Activated T-helper 1 cell treated with anti-CD3 and anti-CD28 coated beads, Interleukin-2, amount 50 U/mL, for 16 hours (primary cell): ENCODE data around the gene IGFN1.
A peak's percentile ranks its signal among the peaks of the same experiment; 100 is the strongest.
"Not testable (repeated sequence)": the region's sequence is repeated elsewhere in the genome, so short reads cannot be mapped to it uniquely, and the experiment has no call there.

Source experiments
- DNase-seq, 2 donors: peaks; one replicate each; pipeline ENCODE4 v3.0.0-alpha.2; 2020; ENCODE audit warnings: low read depth in 1 of 2, low spot score in 1 of 2

Gene IGFN1

GRCh38 chr1:201241736-201242135 is 51.1 kb downstream of the IGFN1 start:
- no peak for DNase-seq

GRCh38 chr1:201245082-201245481 is 54.5 kb downstream of the IGFN1 start:
- no peak for DNase-seq

GRCh38 chr1:201248721-201249559 is 58.3 kb downstream of the IGFN1 start:
- DNase-seq = no peak

GRCh38 chr1:201250326-201251011 is 59.8 kb downstream of the IGFN1 start:
- DNase-seq = no peak

GRCh38 chr1:201251411-201251810 is 60.8 kb downstream of the IGFN1 start:
- DNase-seq = no peak

- no peak for DNase-seq
Observed at GRCh38 chr1:201251851-201252430, 61.3 kb downstream of the IGFN1 start.

- no peak for DNase-seq
Observed at GRCh38 chr1:201252944-201253371, 62.3 kb downstream of the IGFN1 start.

GRCh38 chr1:201253411-201253810 is 62.8 kb downstream of the IGFN1 start:
- no peak for DNase-seq

- DNase-seq = no peak
Observed at GRCh38 chr1:201253906-201254624, 63.4 kb downstream of the IGFN1 start.

- peak; percentile 35 to 48 for DNase-seq
Observed at GRCh38 chr1:201254625-201255478, 64.2 kb downstream of the IGFN1 start.

- DNase-seq = no peak
Observed at GRCh38 chr1:201255479-201256362, 65.1 kb downstream of the IGFN1 start.

GRCh38 chr1:201258132-201258531 is 67.5 kb downstream of the IGFN1 start:
- not testable (repeated sequence) for DNase-seq

- no peak for DNase-seq
Observed at GRCh38 chr1:201258763-201259230, 68.2 kb downstream of the IGFN1 start.

- DNase-seq = no peak
Observed at GRCh38 chr1:201259476-201260235, 69.0 kb downstream of the IGFN1 start.

GRCh38 chr1:201260236-201260590 is 69.6 kb downstream of the IGFN1 start:
- no peak for DNase-seq

- DNase-seq = no peak
Observed at GRCh38 chr1:201260648-201261311, 70.2 kb downstream of the IGFN1 start.

GRCh38 chr1:201261771-201262547 is 71.3 kb downstream of the IGFN1 start:
- no peak for DNase-seq
